HepG2 (cell line): ENCODE data around the gene CD34. TPM values are rescaled to one million over a fixed set of nuclear protein-coding genes. Genes with fewer than 3 reads are reported as not detected.
"Not testable (repeated sequence)": the region's sequence is repeated elsewhere in the genome, so short reads cannot be mapped to it uniquely, and the experiment has no call there.

Source experiments
- ATAC-seq: fragments of 200-7000 bp; cut with Tn5 transposase; 3 replicates; pipeline ENCODE4 v1.9.1; 2020; ENCODE audit warnings: mild to moderate bottlenecking, moderate library complexity
- BruUV-seq: library from RNA; stranded (reverse); fragments of 400-500 nt; replicated peaks from 2 replicates; lab custom pipeline; 2021; lab: Mats Ljungman, UMichigan
- CTCF ChIA-PET: fragments of 300-600 bp; formaldehyde crosslinking; extraction: SDS; loops from one replicate; lab custom pipeline; 2021; ENCODE audit warnings: low total read pairs, inconsistent platforms, low intra/inter-chr PET ratio; lab: Yijun Ruan, JAX
- POLR2A ChIA-PET: fragments of 350-600 bp; sonication (Branson Sonifier 250); formaldehyde crosslinking; loops from one replicate; lab custom pipeline; 2020; ENCODE audit warnings: antibody characterized with exemption, inconsistent platforms; lab: Yijun Ruan, JAX
- DNase-seq: peaks from one replicate; pipeline ENCODE4 v3.0.0-alpha.2; 2015; ENCODE audit warnings: low spot score
- FAIRE-seq: peaks from 3 replicates; lab custom pipeline; 2011; peaks lifted over from hg19 to GRCh38; lab: Jason Lieb, UNC
- H2AFZ ChIP-seq: one replicate; pipeline ENCODE4 v1.6.1; 2011; ENCODE audit warnings: low read length, inconsistent platforms
- H3K27ac ChIP-seq: fragments of 300-600 bp; 3 replicates; pipeline ENCODE4 v1.8.0; 2011; ENCODE audit warnings: mixed run types, mild to moderate bottlenecking, mixed read lengths, low read length, inconsistent platforms; ENCODE audit not compliant: insufficient read depth; ENCODE audit errors: extremely low read length
- H3K27me3 ChIP-seq, 2 experiments: fragments of 200-600 bp in 1 of 2; 2 replicates in 1 of 2; 3 replicates in 1 of 2; pipeline versions ENCODE4 v1.6.0 to v1.8.0; 2011; ENCODE audit warnings: low read length in 2 of 2, mild to moderate bottlenecking in 2 of 2, moderate library complexity in 2 of 2, inconsistent platforms in 1 of 2; ENCODE audit not compliant: insufficient read depth in 2 of 2, control insufficient read depth in 1 of 2
- H3K36me3 ChIP-seq, 2 experiments: fragments of 200-600 bp in 1 of 2; replicated peaks in 1 of 2; 2 replicates in 1 of 2; 3 replicates in 1 of 2; pipeline versions ENCODE4 v1.5.1 to v1.8.0; 2011; ENCODE audit warnings: low read length in 2 of 2, inconsistent platforms in 1 of 2; ENCODE audit not compliant: insufficient read depth in 2 of 2, control insufficient read depth in 1 of 2
- H3K4me1 ChIP-seq: 2 replicates; pipeline ENCODE4 v1.5.1; 2012; ENCODE audit warnings: low read length, inconsistent platforms; ENCODE audit not compliant: insufficient read depth
- H3K4me2 ChIP-seq: 2 replicates; pipeline ENCODE4 v1.6.0; 2011; ENCODE audit warnings: low read depth, low read length, inconsistent platforms
- H3K4me3 ChIP-seq, 3 experiments: fragments of 200-600 bp in 1 of 3; sonication (generic), shearing (Covaris generic) in 1 of 3; replicated peaks in 1 of 3; 2 replicates each; pipeline ENCODE4 v1.5.1; 2011 to 2016; ENCODE audit warnings: low read length in 3 of 3, inconsistent platforms in 2 of 3, low read depth in 2 of 3, mild to moderate bottlenecking in 2 of 3, control low read depth in 1 of 3, mixed read lengths in 1 of 3; ENCODE audit not compliant: insufficient read depth in 1 of 3
- H3K79me2 ChIP-seq: one replicate; pipeline ENCODE4 v1.6.1; 2011; ENCODE audit warnings: low read length, inconsistent platforms; ENCODE audit not compliant: insufficient read depth
- H3K9ac ChIP-seq: 2 replicates; pipeline ENCODE4 v1.6.0; 2011; ENCODE audit warnings: mild to moderate bottlenecking, low read depth, low read length, inconsistent platforms; ENCODE audit not compliant: insufficient read depth
- H3K9me3 ChIP-seq: 2 replicates; pipeline ENCODE4 v1.5.1; 2012; ENCODE audit warnings: mild to moderate bottlenecking, low read length
- H4K20me1 ChIP-seq: 2 replicates; pipeline ENCODE4 v1.6.0; 2011; ENCODE audit warnings: inconsistent platforms, mild to moderate bottlenecking, low read length, moderate library complexity; ENCODE audit not compliant: insufficient read depth
- CTCF ChIP-seq: sonication (generic); formaldehyde crosslinking; IDR thresholded peaks from 2 replicates; pipeline ENCODE4 v1.5.0; 2020; ENCODE audit warnings: mild to moderate bottlenecking, missing genetic modification reagents, moderate library complexity
- DZIP1 ChIP-seq: sonication (generic); formaldehyde crosslinking; IDR thresholded peaks from 2 replicates; pipeline ENCODE4 v1.5.0; 2020; ENCODE audit warnings: mild to moderate bottlenecking, missing genetic modification reagents
- MYNN ChIP-seq: sonication (generic); formaldehyde crosslinking; IDR thresholded peaks from 2 replicates; pipeline ENCODE4 v1.4.0; 2020; ENCODE audit warnings: mild to moderate bottlenecking, low read depth, missing genetic modification reagents
- RAD21 ChIP-seq: fragments of 450-650 bp; formaldehyde crosslinking; IDR thresholded peaks from 2 replicates; pipeline ENCODE4 v1.5.0; 2020; ENCODE audit warnings: mild to moderate bottlenecking
- SMARCE1 ChIP-seq: fragments of 450-650 bp; IDR thresholded peaks from 2 replicates; pipeline ENCODE4 v1.6.1; 2017; ENCODE audit warnings: borderline replicate concordance
- SMC3 ChIP-seq: IDR thresholded peaks from 2 replicates; pipeline ENCODE4 v1.6.1; 2011; ENCODE audit warnings: low read length, improper control_type of control experiment
- STAG1 ChIP-seq: sonication (generic); formaldehyde crosslinking; IDR thresholded peaks from 2 replicates; pipeline ENCODE4 v1.4.0; 2020; ENCODE audit warnings: missing genetic modification reagents
- TEAD3 ChIP-seq: optimal IDR thresholded peaks from 2 replicates; pipeline ENCODE3; 2016; ENCODE audit warnings: borderline replicate concordance
- ZBTB7B ChIP-seq: sonication (generic); formaldehyde crosslinking; IDR thresholded peaks from 2 replicates; pipeline ENCODE4 v1.4.0; 2020; ENCODE audit warnings: missing genetic modification reagents
- ZFP37 ChIP-seq: sonication (generic); formaldehyde crosslinking; IDR thresholded peaks from 2 replicates; pipeline ENCODE4 v1.4.0; 2020; ENCODE audit warnings: missing genetic modification reagents, borderline replicate concordance
- WGBS: methylation state at CpG from one replicate; pipeline ENCODE4 v1.1.6; 2017; ENCODE audit warnings: low lambda C conversion rate; 5-methylcytosine and 5-hydroxymethylcytosine counted together
- in situ Hi-C: cut with HindIII; loops from 2 replicates; pipeline ENCODE4 v1.10.0; 2017; ENCODE audit warnings: low pct_unique_long_range_greater_than_20kb; ENCODE audit not compliant: extremely low pct_ligation_motif_present
- intact Hi-C: fragments of 100-400 bp; cut with micrococcal nuclease; formaldehyde crosslinking; loops from one replicate; pipeline ENCODE4 v1.10.0; 2022; ENCODE audit not compliant: unreplicated experiment
- polyA plus RNA-seq, 8 experiments: library from polyadenylated mRNA; depleted of rRNA in 3 of 8; stranded (reverse) in 7 of 8; unstranded in 1 of 8; fragments of >200 nt; fragmentation: Illumina TruSeq in 4 of 8; extraction: Trizol in 4 of 8; gene quantifications; 2 replicates each; pipeline versions ENCODE4 v1.2.1 to v1.2.3, GENCODE V29; 2011 to 2016; ENCODE audit warnings: low read depth in 4 of 8, missing spikeins in 1 of 8, mixed read lengths in 1 of 8; ENCODE audit not compliant: insufficient read depth in 1 of 8
- total RNA-seq, 5 experiments: library from RNA; depleted of rRNA; stranded (reverse); fragments of >200 nt; fragmentation: Illumina TruSeq; extraction: Trizol; gene quantifications; 2 replicates each; pipeline ENCODE4 v1.2.3, GENCODE V29; 2016; ENCODE audit warnings: low read depth in 1 of 5
- TF ChIP-seq, protein P1 (sequence below): sonication (generic); formaldehyde crosslinking; IDR thresholded peaks from 2 replicates; pipeline ENCODE4 v1.5.0; 2020; ENCODE audit warnings: missing genetic modification reagents

Gene CD34
- total and polyA plus RNA-seq, 2 of the 13 experiments (the other 11 are each of a cell fraction or from before 2014, with no cell fraction given), result not detected

- TF ChIP-seq DZIP1 (CRISPR knock-in tag), result no peak
Observed at GRCh38 chr1:207878939-207879338, 32.0 kb downstream of the CD34 start (continued).

DNA sequence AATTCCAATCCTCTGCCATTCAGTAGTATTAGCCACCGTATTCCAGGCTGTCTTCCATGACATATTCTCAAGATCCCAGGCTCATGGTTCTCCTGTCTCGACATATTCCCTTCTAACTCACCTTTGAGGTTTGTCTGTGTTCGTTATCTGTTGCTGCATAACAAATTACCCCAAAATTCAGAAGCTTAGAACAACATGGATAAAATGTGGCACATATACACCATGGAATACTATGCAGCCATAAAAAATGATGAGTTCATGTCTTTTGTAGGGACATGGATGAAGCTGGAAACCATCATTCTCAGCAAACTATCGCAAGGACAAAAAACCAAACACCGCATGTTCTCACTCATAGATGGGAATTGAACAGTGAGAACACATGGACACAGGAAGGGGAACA, 33.0 kb downstream of the CD34 start:
- DNase-seq, H3K4me3 ChIP-seq, H3K27ac ChIP-seq, H3K79me2 ChIP-seq, intact Hi-C loops, H3K4me2 ChIP-seq, CTCF ChIA-PET, H2AFZ ChIP-seq, in situ Hi-C loops, H3K4me1 ChIP-seq, H3K9me3 ChIP-seq, H3K36me3 ChIP-seq, POLR2A ChIA-PET, H3K9ac ChIP-seq, BruUV-seq, FAIRE-seq, H4K20me1 ChIP-seq, ATAC-seq: not testable (repeated sequence)
- H3K27me3 ChIP-seq, result peaks cover 0 to 19% of the 10 kb centered on the region in 2 experiments; a peak in 3 of 5 replicates
- 53% methylated on average over 5 of the region's 5 CpGs for WGBS

GRCh38 chr1:207876131-207876530, 34.8 kb downstream of the CD34 start:
- peaks cover 17% of the 10 kb centered on the region for H3K4me1 ChIP-seq
- no peaks in the 10 kb centered on the region for H3K36me3 ChIP-seq
- H3K9ac ChIP-seq, result no peak overlapping the region
- ChIA-PET CTCF (interaction anchor here (0.9 to 1.9 kb wide), 2 partner anchors 48 to 64 kb away, joined by 6 to 12 read pairs; no protein-coding TSS in a partner anchor), POLR2A (interaction anchor here (1.0 kb wide), 1 partner anchor 49 kb away, joined by 3 read pairs; no protein-coding TSS in a partner anchor)
- no peak overlapping the region for H3K27ac ChIP-seq
- WGBS, result 6% methylated on average over 3 of the region's 4 CpGs
- BruUV-seq, result no TSS peak
- in situ Hi-C loops (no loop called here), intact Hi-C loops (loop anchor here (1.0 kb wide), 2 partner anchors 48 to 64 kb away; no protein-coding TSS in a partner anchor)
- peak; percentile 93 for ATAC-seq
- H2AFZ ChIP-seq, result no peak overlapping the region
- peak; percentile 12 for DNase-seq
- H4K20me1 ChIP-seq, result no peaks in the 10 kb centered on the region
- no peak overlapping the region for H3K4me2 ChIP-seq
- H3K4me3 ChIP-seq, result no peak overlapping the region
- H3K9me3 ChIP-seq, result no peaks in the 10 kb centered on the region
- H3K27me3 ChIP-seq, result peaks cover 0 to 20% of the 10 kb centered on the region in 2 experiments; a peak in 3 of 5 replicates
- H3K79me2 ChIP-seq, result no peaks in the 10 kb centered on the region
- FAIRE-seq, result peak; percentile 47
- no peak for TF ChIP-seq MYNN
- 0 out of 2 replicates have a peak, but pooled peaks have one; percentile 23 for TF ChIP-seq ZBTB7B (CRISPR knock-in tag)
- TF ChIP-seq, protein P1, sequence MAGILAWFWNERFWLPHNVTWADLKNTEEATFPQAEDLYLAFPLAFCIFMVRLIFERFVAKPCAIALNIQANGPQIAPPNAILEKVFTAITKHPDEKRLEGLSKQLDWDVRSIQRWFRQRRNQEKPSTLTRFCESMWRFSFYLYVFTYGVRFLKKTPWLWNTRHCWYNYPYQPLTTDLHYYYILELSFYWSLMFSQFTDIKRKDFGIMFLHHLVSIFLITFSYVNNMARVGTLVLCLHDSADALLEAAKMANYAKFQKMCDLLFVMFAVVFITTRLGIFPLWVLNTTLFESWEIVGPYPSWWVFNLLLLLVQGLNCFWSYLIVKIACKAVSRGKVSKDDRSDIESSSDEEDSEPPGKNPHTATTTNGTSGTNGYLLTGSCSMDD (CRISPR knock-in tag), result no peak
- peak; percentile 23 for TF ChIP-seq TEAD3
- TF ChIP-seq SMARCE1, result no peak
- peak; percentile 15; the same call in 1 of the 2 replicates for TF ChIP-seq SMC3
- TF ChIP-seq STAG1 (CRISPR knock-in tag), result peak; percentile 61
- TF ChIP-seq CTCF (CRISPR knock-in tag), result peak; percentile 71
- 0 out of 2 replicates have a peak, but pooled peaks have one; percentile 28 for TF ChIP-seq RAD21 (CRISPR knock-in tag)
- TF ChIP-seq ZFP37 (CRISPR knock-in tag), result no peak
